ENCODE data around the gene STX12. TPM values are rescaled to one million over a fixed set of nuclear protein-coding genes. Genes with fewer than 3 reads are reported as not detected.

STX12 gene
- total and polyA plus RNA-seq, 2 experiments from 2014 or later = 56.6 to 86.7 TPM

GRCh38 chr1:27778056-27778455 is 5.0 kb downstream of the STX12 start:
- in situ Hi-C loops (cut with MboI) = no loop called here
- Histone ChIP-seq H3K9me3 (ENCODE audit: low read depth) (no peaks in the 10 kb centered on the region), H3K79me2 (ENCODE audit: insufficient read depth) (peaks cover 100% of the 10 kb centered on the region), H3K27ac (no peak overlapping the region), H3K9me2 (ENCODE audit: insufficient read depth) (no peaks in the 10 kb centered on the region), H3K4me3 (no peak overlapping the region), H3K36me3 (ENCODE audit: low read depth) (no peaks in the 10 kb centered on the region; the same call in 1 of the 2 replicates), H3K27me3 (replicated peaks; ENCODE audit: insufficient read depth) (no peaks in the 10 kb centered on the region), H3F3A (ENCODE audit: insufficient read depth) (peaks cover 7% of the 10 kb centered on the region), H3K4me2 (ENCODE audit: unreplicated experiment) (no peak overlapping the region), H2AFZ (no peak overlapping the region), H3K4me1 (ENCODE audit: insufficient read depth) (peaks cover 18% of the 10 kb centered on the region), H3K9ac (no peak overlapping the region), H4K20me1 (ENCODE audit: insufficient read depth) (no peaks in the 10 kb centered on the region)
- 96 to 98% methylated on average over 3 of the region's 3 CpGs for WGBS, 2 experiments (ENCODE audit: low coverage in 1 of 2, low lambda C conversion rate in 2 of 2, missing lambda C conversion rate in 2 of 2)
- no peak for TF ChIP-seq EZH2 (IDR thresholded peaks at IDR 0.05; ENCODE audit: insufficient read depth, poor library complexity, severe bottlenecking)
- no peak for TF ChIP-seq EZH2phosphoT487 (IDR thresholded peaks at IDR 0.05; ENCODE audit: insufficient read depth, low read depth)
- no peak for DNase-seq

GRCh38 chr1:27779122-27779521 is 6.1 kb downstream of the STX12 start:
- H2AFZ ChIP-seq = no peak overlapping the region
- peaks cover 100% of the 10 kb centered on the region for H3K79me2 ChIP-seq (ENCODE audit: insufficient read depth)

GRCh38 chr1:27782950-27783349 is 9.9 kb downstream of the STX12 start:
- no peaks in the 10 kb centered on the region for H3K27me3 ChIP-seq (replicated peaks; ENCODE audit: insufficient read depth)
- H3K27ac ChIP-seq = no peak overlapping the region
- no peaks in the 10 kb centered on the region for H3K9me3 ChIP-seq (ENCODE audit: low read depth)
- H3K4me2 ChIP-seq (ENCODE audit: unreplicated experiment) = no peak overlapping the region
- H3F3A ChIP-seq (ENCODE audit: insufficient read depth) = peaks cover 22% of the 10 kb centered on the region; the same call in 1 of the 2 replicates
- no peaks in the 10 kb centered on the region for H3K36me3 ChIP-seq (ENCODE audit: low read depth)
- H3K79me2 ChIP-seq (ENCODE audit: insufficient read depth) = peaks cover 100% of the 10 kb centered on the region
- no peak overlapping the region for H3K9ac ChIP-seq
- H3K4me3 ChIP-seq = no peak overlapping the region
- TF ChIP-seq EZH2phosphoT487 (IDR thresholded peaks at IDR 0.05; ENCODE audit: insufficient read depth, low read depth) (no peak), EZH2 (IDR thresholded peaks at IDR 0.05; ENCODE audit: insufficient read depth, poor library complexity, severe bottlenecking) (no peak)
- no peak overlapping the region for H2AFZ ChIP-seq
- peaks cover 20% of the 10 kb centered on the region for H3K4me1 ChIP-seq (ENCODE audit: insufficient read depth)
- in situ Hi-C loops (cut with MboI) = no loop called here
- DNase-seq = no peak
- H4K20me1 ChIP-seq (ENCODE audit: insufficient read depth) = no peaks in the 10 kb centered on the region
- WGBS, 2 experiments (ENCODE audit: low coverage in 1 of 2, low lambda C conversion rate in 2 of 2, missing lambda C conversion rate in 2 of 2) = 97 to 100% methylated on average over 3 of the region's 3 CpGs
- H3K9me2 ChIP-seq (ENCODE audit: insufficient read depth) = no peaks in the 10 kb centered on the region

More at GRCh38 chr1:27779122-27779521, 6.1 kb downstream of the STX12 start:
- Histone ChIP-seq H3F3A (ENCODE audit: insufficient read depth) (peaks cover 1% of the 10 kb centered on the region; the same call in 1 of the 2 replicates), H3K4me2 (ENCODE audit: unreplicated experiment) (no peak overlapping the region), H3K9ac (no peak overlapping the region), H3K9me2 (ENCODE audit: insufficient read depth) (no peaks in the 10 kb centered on the region), H3K4me3 (no peak overlapping the region), H3K9me3 (ENCODE audit: low read depth) (no peaks in the 10 kb centered on the region), H4K20me1 (ENCODE audit: insufficient read depth) (no peaks in the 10 kb centered on the region), H3K27me3 (replicated peaks; ENCODE audit: insufficient read depth) (no peaks in the 10 kb centered on the region), H3K27ac (no peak overlapping the region), H3K36me3 (ENCODE audit: low read depth) (no peaks in the 10 kb centered on the region; the same call in 1 of the 2 replicates), H3K4me1 (ENCODE audit: insufficient read depth) (peaks cover 18% of the 10 kb centered on the region)
- WGBS, 2 experiments (ENCODE audit: low coverage in 1 of 2, low lambda C conversion rate in 2 of 2, missing lambda C conversion rate in 2 of 2) = 77 to 85% methylated on average over 4 of the region's 4 CpGs
- in situ Hi-C loops (cut with MboI) = no loop called here
- no peak for TF ChIP-seq EZH2 (IDR thresholded peaks at IDR 0.05; ENCODE audit: insufficient read depth, poor library complexity, severe bottlenecking)
- TF ChIP-seq EZH2phosphoT487 (IDR thresholded peaks at IDR 0.05; ENCODE audit: insufficient read depth, low read depth) = no peak
- DNase-seq = no peak

DNA sequence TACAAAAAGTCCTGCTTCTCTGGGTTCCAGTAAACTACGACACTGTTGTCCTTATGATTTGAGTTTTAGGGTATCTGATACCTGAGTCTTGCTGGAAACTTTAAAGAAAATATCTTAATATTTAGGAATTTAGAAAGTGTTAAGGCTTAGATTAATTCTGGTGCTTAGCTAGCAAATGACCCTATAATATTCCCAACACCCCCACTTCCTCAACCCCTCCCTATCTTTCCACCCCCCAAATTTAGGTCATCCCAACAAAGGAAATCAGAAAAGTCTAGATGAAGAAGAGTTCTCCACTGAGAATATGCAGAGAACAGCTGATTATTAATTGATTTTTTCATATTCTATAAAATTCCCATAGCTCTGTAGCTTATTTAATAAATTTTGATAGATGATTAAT is 11.7 kb downstream of the STX12 start:
- peaks cover 100% of the 10 kb centered on the region for H3K79me2 ChIP-seq (ENCODE audit: insufficient read depth)

More for the DNA sequence above, 11.7 kb downstream of the STX12 start:
- Histone ChIP-seq H3K27ac (no peak overlapping the region), H3K4me1 (ENCODE audit: insufficient read depth) (peaks cover 37% of the 10 kb centered on the region), H3K9me3 (ENCODE audit: low read depth) (no peaks in the 10 kb centered on the region), H3F3A (ENCODE audit: insufficient read depth) (peaks cover 22% of the 10 kb centered on the region; the same call in 1 of the 2 replicates), H3K9me2 (ENCODE audit: insufficient read depth) (no peaks in the 10 kb centered on the region), H2AFZ (no peak overlapping the region), H3K4me2 (ENCODE audit: unreplicated experiment) (no peak overlapping the region), H3K36me3 (ENCODE audit: low read depth) (0 out of 2 replicates have a peak, but pooled peaks cover 2% of the 10 kb centered on the region), H4K20me1 (ENCODE audit: insufficient read depth) (no peaks in the 10 kb centered on the region), H3K27me3 (replicated peaks; ENCODE audit: insufficient read depth) (no peaks in the 10 kb centered on the region), H3K9ac (no peak overlapping the region), H3K4me3 (no peak overlapping the region)
- WGBS, 2 experiments (ENCODE audit: low coverage in 1 of 2, low lambda C conversion rate in 2 of 2, missing lambda C conversion rate in 2 of 2) = 97 to 100% methylated on average over 1 of the region's 1 CpG
- TF ChIP-seq EZH2phosphoT487 (IDR thresholded peaks at IDR 0.05; ENCODE audit: insufficient read depth, low read depth) (no peak), EZH2 (IDR thresholded peaks at IDR 0.05; ENCODE audit: insufficient read depth, poor library complexity, severe bottlenecking) (no peak)
- in situ Hi-C loops (cut with MboI) = no loop called here
- DNase-seq = no peak
